22Rv1 (cell line): ENCODE data around the gene FOXG1.

Experiments used
- ZFX ChIP-seq: fragments of 450-650 bp; IDR thresholded peaks from 2 replicates; pipeline ENCODE4 v1.6.1; 2017; ENCODE audit warnings: antibody characterized with exemption, borderline replicate concordance
- TF ChIP-seq, protein P1 (sequence below): fragments of 450-650 bp; IDR thresholded peaks from 2 replicates; pipeline ENCODE4 v1.5.1; 2017; ENCODE audit warnings: mild to moderate bottlenecking

DNA sequence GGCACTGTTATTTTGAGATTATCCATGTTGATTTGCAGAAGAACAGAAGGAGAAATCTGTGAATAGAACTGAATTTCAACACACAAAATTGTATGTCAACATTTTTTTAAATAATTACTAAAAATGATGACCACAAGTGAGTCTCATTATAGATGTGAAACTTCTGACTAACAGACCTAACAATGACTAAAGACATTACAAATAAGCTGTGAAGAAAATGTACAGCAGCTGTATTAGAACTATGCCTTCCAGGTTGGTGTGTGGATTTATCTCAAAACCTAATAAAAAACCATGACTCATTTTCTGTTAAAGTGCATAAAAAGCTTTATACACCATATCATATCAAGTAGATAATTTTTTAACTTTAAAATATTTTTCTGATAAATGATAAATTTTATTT, 22.5 kb upstream of the FOXG1 start:
- TF ChIP-seq, protein P1, sequence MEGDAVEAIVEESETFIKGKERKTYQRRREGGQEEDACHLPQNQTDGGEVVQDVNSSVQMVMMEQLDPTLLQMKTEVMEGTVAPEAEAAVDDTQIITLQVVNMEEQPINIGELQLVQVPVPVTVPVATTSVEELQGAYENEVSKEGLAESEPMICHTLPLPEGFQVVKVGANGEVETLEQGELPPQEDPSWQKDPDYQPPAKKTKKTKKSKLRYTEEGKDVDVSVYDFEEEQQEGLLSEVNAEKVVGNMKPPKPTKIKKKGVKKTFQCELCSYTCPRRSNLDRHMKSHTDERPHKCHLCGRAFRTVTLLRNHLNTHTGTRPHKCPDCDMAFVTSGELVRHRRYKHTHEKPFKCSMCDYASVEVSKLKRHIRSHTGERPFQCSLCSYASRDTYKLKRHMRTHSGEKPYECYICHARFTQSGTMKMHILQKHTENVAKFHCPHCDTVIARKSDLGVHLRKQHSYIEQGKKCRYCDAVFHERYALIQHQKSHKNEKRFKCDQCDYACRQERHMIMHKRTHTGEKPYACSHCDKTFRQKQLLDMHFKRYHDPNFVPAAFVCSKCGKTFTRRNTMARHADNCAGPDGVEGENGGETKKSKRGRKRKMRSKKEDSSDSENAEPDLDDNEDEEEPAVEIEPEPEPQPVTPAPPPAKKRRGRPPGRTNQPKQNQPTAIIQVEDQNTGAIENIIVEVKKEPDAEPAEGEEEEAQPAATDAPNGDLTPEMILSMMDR = no peak
- no peak for TF ChIP-seq ZFX
